A549 (cell line): Measurements from ENCODE around the gene CAPN8.

Experiments
- NPAS2 ChIP-seq: fragments of 250-450 bp; sonication (Bioruptor Pico); IDR thresholded peaks from 2 replicates; pipeline ENCODE4 v1.8.0; 2022; ENCODE audit warnings: mild to moderate bottlenecking, moderate library complexity, borderline replicate concordance
- RCOR1 ChIP-seq: fragments of 150-350 bp; IDR thresholded peaks from 2 replicates; pipeline ENCODE4 v1.6.1; 2014; ENCODE audit warnings: antibody characterized with exemption, low read length, low read depth
- ZFP36 ChIP-seq: fragments of 450-650 bp; IDR thresholded peaks from 2 replicates; pipeline ENCODE4 v1.6.1; 2014; ENCODE audit warnings: borderline replicate concordance; ENCODE audit not compliant: partially characterized antibody
- TF ChIP-seq, protein P1 (sequence below): fragments of >200 bp; sonication (Bioruptor Twin); formaldehyde crosslinking; IDR thresholded peaks from 3 replicates; pipeline ENCODE4 v1.5.1; 2016

DNA sequence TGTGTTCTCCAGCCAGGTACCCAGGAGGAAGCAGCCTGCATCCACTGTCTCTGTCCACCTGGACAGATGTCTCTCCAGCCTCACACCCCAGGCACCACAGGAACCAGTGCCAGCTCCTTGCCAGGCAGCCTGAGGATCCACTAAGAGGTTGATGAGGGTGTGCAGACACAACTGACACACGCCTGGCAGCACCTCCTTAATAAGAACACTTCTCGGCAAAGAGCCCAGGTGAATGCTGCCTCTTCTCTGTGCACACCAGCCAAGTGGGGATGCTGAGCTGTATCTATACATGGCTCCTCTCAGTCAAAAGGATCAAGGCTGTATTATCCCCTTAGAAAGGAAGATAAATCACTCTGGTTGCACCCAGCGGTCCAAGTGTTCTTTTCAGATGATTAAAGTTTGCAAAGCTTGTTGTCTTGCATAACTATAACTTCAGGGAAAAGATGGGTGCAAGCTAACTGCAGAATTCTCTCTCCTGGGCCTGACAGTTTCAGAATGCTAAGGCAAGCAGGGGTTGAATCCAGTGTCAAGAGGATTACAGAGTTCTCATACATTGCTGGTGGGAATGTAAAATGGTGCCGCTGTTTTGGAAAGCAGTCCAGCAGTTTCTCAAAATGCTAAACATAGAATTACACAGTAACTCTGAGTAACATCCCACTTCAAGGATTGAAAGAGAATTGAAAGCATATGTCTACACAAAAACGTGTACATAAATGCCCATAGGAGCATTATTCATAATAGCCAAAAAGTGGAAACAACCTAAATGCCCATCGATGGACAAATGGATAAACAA lies 3.7 kb upstream of the CAPN8 start:
- TF ChIP-seq ZFP36 (no peak), NPAS2 (no peak), RCOR1 (no peak)
- TF ChIP-seq, protein P1, sequence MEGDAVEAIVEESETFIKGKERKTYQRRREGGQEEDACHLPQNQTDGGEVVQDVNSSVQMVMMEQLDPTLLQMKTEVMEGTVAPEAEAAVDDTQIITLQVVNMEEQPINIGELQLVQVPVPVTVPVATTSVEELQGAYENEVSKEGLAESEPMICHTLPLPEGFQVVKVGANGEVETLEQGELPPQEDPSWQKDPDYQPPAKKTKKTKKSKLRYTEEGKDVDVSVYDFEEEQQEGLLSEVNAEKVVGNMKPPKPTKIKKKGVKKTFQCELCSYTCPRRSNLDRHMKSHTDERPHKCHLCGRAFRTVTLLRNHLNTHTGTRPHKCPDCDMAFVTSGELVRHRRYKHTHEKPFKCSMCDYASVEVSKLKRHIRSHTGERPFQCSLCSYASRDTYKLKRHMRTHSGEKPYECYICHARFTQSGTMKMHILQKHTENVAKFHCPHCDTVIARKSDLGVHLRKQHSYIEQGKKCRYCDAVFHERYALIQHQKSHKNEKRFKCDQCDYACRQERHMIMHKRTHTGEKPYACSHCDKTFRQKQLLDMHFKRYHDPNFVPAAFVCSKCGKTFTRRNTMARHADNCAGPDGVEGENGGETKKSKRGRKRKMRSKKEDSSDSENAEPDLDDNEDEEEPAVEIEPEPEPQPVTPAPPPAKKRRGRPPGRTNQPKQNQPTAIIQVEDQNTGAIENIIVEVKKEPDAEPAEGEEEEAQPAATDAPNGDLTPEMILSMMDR, result no peak
